Activated naive CD8-positive, alpha-beta T cell treated with anti-CD3 and anti-CD28 coated beads, Interleukin-2, amount 50 U/mL, for 16 hours (primary cell): Measurements from ENCODE around the gene TMEM125.

Experiments used
- DNase-seq: peaks from one replicate; pipeline ENCODE4 v3.0.0-alpha.2; 2020; ENCODE audit warnings: low read depth, low spot score

TMEM125 gene

GRCh38 chr1:43293176-43293575, 23.4 kb downstream of the TMEM125 start:
- DNase-seq, result no peak

- no peak for DNase-seq
Measured at GRCh38 chr1:43293896-43294760, 24.3 kb downstream of the TMEM125 start.

DNA sequence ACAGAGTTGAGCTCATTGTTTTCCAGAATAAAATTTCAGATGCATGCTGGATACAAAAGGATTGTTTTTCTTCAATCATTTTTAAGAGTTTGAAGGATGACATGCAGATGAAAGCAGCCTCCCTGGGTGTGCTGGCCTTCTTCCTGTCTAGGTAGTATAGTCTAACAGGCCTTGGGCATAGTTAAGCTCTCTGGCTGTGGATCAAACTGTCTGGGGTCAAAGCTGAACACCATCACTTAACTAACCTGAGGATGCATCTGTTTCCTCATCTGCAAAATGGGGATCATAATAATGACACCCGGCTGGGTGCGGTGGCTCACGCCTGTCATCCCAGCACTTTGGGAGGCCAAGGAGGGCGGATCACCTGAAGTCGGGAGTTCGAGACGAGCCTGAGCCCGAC, 25.0 kb downstream of the TMEM125 start:
- no peak for DNase-seq

- no peak for DNase-seq
Measured at GRCh38 chr1:43296207-43296606, 26.4 kb downstream of the TMEM125 start.

GRCh38 chr1:43298055-43298454, 28.3 kb downstream of the TMEM125 start:
- DNase-seq, result no peak

- DNase-seq, result no peak
Measured at GRCh38 chr1:43299101-43299500, 29.3 kb downstream of the TMEM125 start.

- no peak for DNase-seq
Measured at GRCh38 chr1:43300378-43301094, 30.8 kb downstream of the TMEM125 start, which contains the start of gene TIE1. Gene TIE1, plus strand, starts transcription at chr1:43300982. Its CDS starts 90 bp downstream, at chr1:43301072.

- no peak for DNase-seq
Measured at GRCh38 chr1:43302201-43302600, 32.4 kb downstream of the TMEM125 start.

- no peak for DNase-seq
Measured at GRCh38 chr1:43302721-43303470, 33.1 kb downstream of the TMEM125 start.

GRCh38 chr1:43303471-43304313, 33.9 kb downstream of the TMEM125 start:
- no peak for DNase-seq

DNA sequence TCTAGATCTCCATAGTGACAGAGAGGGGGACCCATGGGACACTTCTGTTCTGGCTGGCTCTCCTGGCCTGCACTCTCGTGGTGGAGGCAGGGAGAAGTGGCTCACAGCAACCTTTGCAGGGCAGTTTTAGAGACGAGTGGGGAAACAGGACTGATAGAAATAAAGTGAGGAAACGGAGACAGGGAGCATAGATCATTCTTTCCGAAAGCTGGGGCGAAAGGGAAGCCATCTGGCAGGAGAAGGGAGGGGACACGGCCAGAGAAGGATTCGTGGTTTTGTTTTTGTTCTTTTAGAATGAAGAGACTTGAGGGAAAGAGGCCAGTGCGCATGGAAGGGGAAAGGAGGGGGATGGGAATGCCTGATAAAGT, 34.5 kb downstream of the TMEM125 start:
- no peak for DNase-seq

GRCh38 chr1:43304771-43305300, 35.1 kb downstream of the TMEM125 start:
- DNase-seq, result no peak

- no peak for DNase-seq
Measured at GRCh38 chr1:43305461-43305860, 35.7 kb downstream of the TMEM125 start.

DNA sequence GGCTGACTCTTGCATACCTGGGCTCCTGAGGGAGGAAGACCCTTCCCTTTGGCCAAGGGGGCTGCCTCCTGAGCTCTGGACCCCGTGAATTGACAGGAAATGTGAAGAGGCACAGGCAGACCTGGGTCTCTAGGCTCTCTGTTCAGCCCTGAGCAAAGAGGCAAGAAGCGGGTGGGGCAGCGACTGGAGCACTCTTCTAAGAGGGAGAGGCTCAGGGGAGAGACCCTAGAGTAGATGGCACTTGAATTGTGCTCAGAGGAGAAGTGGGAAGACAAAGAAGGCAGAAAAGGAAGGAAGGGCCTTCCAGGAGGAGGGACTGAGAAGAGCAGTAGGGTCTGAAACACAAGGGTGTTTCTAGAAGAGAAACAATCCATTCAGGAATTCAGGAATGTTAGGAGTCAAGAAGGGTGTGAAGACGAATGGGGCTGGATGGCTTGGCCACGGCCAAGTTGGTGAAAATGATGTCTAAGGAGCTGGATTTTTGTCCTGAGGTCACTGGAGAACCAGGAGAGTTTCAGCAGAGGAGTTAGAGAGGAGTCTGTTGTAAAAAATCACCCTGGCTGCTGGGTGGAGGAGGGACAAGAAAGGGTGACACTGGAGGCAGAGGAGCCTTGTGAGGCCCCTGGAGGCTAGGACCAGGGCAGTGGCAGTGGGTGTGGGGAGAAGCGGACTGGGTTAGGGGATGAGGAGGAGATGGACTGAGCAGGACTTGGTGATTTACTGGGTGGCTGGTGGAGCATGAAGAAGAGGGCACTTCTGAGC, 36.3 kb downstream of the TMEM125 start:
- no peak for DNase-seq

GRCh38 chr1:43306688-43307457, 37.1 kb downstream of the TMEM125 start:
- DNase-seq, result no peak

- DNase-seq, result no peak
Measured at GRCh38 chr1:43307458-43308158, 37.8 kb downstream of the TMEM125 start.

DNA sequence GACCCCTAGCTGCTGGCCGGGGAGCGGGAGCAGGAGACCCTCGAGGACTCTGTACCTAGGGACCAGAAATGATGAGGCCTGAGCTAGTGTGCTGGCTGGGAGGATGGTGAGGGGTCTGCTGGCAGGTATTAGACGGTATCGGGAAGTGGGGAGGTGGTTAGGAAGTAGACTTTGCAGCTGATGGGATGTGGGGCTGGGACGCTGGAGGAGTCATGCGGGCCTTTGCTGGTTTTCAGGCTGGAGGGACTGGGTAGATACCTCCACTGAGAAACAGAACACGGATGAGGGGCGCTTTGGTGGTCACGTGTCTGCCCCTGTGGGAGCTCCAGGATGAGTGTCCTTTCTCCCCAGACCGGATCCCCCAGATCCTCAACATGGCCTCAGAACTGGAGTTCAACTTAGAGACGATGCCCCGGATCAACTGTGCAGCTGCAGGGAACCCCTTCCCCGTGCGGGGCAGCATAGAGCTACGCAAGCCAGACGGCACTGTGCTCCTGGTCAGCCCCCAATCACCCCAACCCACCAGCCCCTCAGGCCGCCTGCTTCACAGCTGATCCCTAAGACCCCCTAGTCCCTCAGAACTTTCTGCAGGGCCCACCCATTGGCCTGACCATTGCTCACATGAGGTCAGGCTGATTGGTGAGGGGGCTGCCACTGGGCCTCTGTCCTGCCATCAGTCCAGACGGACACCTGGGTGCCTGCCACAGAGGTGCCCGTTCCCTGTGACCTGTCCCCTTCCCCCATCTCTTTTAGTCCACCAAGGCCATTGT, 39.0 kb downstream of the TMEM125 start:
- DNase-seq, result no peak

- no peak for DNase-seq
Measured at GRCh38 chr1:43309405-43310025, 39.7 kb downstream of the TMEM125 start.
